PFSK-1 (cell line): ENCODE data around the gene FAM9C.

ENCODE experiments used
- POLR2AphosphoS5 ChIP-seq: IDR thresholded peaks from 2 replicates; pipeline ENCODE4 v1.6.1; 2012; ENCODE audit warnings: low read depth, mild to moderate bottlenecking, control low read depth, low read length, moderate library complexity
- REST ChIP-seq, 2 experiments: IDR thresholded peaks; 2 replicates each; pipeline versions ENCODE4 v1.6.1 to v1.8.0; 2011 to 2012; ENCODE audit warnings: low read depth in 2 of 2, low read length in 2 of 2, control low read depth in 1 of 2, inconsistent platforms in 1 of 2, mild to moderate bottlenecking in 1 of 2, moderate library complexity in 1 of 2; ENCODE audit not compliant: insufficient read depth in 1 of 2

GRCh38 chrX:13015536-13016236, 28.7 kb downstream of the FAM9C start:
- TF ChIP-seq REST (IDR thresholded peaks at IDR 0.05; ENCODE audit: insufficient read depth in 1 of 2, low read depth in 2 of 2, low read length in 2 of 2), result no peak
- TF ChIP-seq POLR2AphosphoS5, result no peak
